ENCODE results near the gene MREG. TPM values are rescaled to one million over a fixed set of nuclear protein-coding genes. Genes with fewer than 3 reads are reported as not detected.

Gene MREG
- total and polyA plus RNA-seq, 4 donors = 0.87 to 3.1 (median 2.7) TPM

DNA sequence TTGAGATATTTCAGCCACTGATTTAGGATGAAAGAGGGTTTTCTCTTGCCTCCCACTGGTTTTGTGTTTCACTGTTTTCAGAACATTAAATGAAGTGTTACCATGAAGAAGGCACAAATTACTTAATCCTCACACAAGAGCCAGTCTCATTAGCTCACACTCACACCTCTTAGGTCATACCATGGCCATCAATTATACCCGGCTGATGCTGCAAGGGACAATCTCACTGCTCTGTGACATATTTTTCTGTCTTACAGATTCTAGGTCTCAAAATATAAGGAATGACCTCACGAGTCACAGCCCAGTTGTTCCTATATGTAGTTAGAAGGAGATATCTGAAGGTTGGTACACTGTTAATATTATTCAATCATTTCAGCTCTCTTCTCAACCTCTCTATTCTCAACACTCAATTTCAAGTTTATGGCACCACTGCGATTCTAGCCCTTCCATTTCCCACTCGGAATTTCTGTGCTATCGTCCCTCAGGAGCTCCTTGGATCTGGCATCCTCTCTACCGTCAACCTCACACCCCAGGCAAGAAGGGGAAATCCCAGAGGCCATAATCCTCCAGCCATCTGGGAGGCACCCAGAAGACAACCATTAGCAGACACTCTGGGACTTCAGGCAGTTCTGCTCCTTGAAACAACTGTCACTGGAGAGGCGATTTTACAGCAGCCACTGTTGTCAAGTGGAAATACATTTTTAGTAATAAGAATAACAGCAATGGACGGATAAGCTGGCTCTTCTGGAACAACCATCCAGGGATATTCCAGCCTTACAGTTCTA is 101.9 kb downstream of the MREG start:
- WGBS = 91% methylated on average over 8 of the region's 8 CpGs
- no peak for DNase-seq (ENCODE audit: low spot score)
- no peaks in the 10 kb centered on the region for H3K4me1 ChIP-seq (ENCODE audit: control insufficient read depth in 4 of 4, insufficient read depth in 4 of 4, low read length in 3 of 4)
- H3K27me3 ChIP-seq (ENCODE audit: control insufficient read depth in 4 of 4, insufficient read depth in 4 of 4, low read length in 3 of 4) = no peaks in the 10 kb centered on the region
- H3K36me3 ChIP-seq (ENCODE audit: control insufficient read depth in 4 of 4, insufficient read depth in 3 of 4, low read depth in 1 of 4, low read length in 3 of 4) = no peaks in the 10 kb centered on the region
- TF ChIP-seq JUND (IDR thresholded peaks at IDR 0.05) (no peak), SP1 (IDR thresholded peaks at IDR 0.05) (no peak), HNF4A (conservative IDR thresholded peaks at IDR 0.05) (no peak)
- TF ChIP-seq, protein P1, sequence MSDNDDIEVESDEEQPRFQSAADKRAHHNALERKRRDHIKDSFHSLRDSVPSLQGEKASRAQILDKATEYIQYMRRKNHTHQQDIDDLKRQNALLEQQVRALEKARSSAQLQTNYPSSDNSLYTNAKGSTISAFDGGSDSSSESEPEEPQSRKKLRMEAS (IDR thresholded peaks at IDR 0.05) = no peak
- TF ChIP-seq, protein P2, sequence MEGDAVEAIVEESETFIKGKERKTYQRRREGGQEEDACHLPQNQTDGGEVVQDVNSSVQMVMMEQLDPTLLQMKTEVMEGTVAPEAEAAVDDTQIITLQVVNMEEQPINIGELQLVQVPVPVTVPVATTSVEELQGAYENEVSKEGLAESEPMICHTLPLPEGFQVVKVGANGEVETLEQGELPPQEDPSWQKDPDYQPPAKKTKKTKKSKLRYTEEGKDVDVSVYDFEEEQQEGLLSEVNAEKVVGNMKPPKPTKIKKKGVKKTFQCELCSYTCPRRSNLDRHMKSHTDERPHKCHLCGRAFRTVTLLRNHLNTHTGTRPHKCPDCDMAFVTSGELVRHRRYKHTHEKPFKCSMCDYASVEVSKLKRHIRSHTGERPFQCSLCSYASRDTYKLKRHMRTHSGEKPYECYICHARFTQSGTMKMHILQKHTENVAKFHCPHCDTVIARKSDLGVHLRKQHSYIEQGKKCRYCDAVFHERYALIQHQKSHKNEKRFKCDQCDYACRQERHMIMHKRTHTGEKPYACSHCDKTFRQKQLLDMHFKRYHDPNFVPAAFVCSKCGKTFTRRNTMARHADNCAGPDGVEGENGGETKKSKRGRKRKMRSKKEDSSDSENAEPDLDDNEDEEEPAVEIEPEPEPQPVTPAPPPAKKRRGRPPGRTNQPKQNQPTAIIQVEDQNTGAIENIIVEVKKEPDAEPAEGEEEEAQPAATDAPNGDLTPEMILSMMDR (IDR thresholded peaks at IDR 0.05; ENCODE audit: low read depth, low read length, missing input control) = no peak
- no peaks in the 10 kb centered on the region for H3K9me3 ChIP-seq (ENCODE audit: control insufficient read depth in 4 of 4, low read length in 3 of 4)
- H3K9ac ChIP-seq (ENCODE audit: low read depth in 1 of 2, low read length in 2 of 2) = no peak overlapping the region
- no peak overlapping the region for H3K4me3 ChIP-seq (ENCODE audit: low read depth in 1 of 3, low read length in 3 of 3)
- no peak overlapping the region for H3K27ac ChIP-seq (ENCODE audit: low read depth in 1 of 2, low read length in 2 of 2)

DNA sequence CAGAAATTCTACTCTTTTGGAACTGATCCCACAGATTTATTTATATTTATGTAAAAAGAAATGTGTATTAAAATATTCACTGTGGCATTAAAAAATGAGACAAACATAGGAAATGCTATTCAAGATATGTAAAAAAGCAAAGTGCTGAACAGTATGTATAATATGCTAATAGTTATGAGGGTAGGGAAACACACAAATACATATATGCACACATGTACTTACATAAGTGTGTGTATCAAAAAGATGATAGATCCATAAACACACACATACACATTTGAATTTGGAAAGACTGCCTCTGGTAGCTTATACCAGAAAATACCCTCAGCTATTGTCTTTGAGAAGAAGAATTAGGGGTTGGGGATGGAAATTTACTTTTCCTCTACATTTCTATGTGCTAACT is 103.2 kb downstream of the MREG start:
- no peaks in the 10 kb centered on the region for H3K36me3 ChIP-seq (ENCODE audit: control insufficient read depth in 4 of 4, insufficient read depth in 3 of 4, low read depth in 1 of 4, low read length in 3 of 4)
- no peak for DNase-seq (ENCODE audit: low spot score)
- H3K9ac ChIP-seq (ENCODE audit: low read depth in 1 of 2, low read length in 2 of 2) = no peak overlapping the region
- H3K9me3 ChIP-seq (ENCODE audit: control insufficient read depth in 4 of 4, low read length in 3 of 4) = no peaks in the 10 kb centered on the region
- H3K4me3 ChIP-seq (ENCODE audit: low read depth in 1 of 3, low read length in 3 of 3) = no peak overlapping the region
- no peaks in the 10 kb centered on the region for H3K27me3 ChIP-seq (ENCODE audit: control insufficient read depth in 4 of 4, insufficient read depth in 4 of 4, low read length in 3 of 4)
- H3K4me1 ChIP-seq (ENCODE audit: control insufficient read depth in 4 of 4, insufficient read depth in 4 of 4, low read length in 3 of 4) = no peaks in the 10 kb centered on the region
- no peak overlapping the region for H3K27ac ChIP-seq (ENCODE audit: low read depth in 1 of 2, low read length in 2 of 2)
- no peak for TF ChIP-seq GABPA (IDR thresholded peaks at IDR 0.05 in 1 of 2, conservative IDR thresholded peaks at IDR 0.05 in 1 of 2)
- no peak for TF ChIP-seq JUND (IDR thresholded peaks at IDR 0.05)
- TF ChIP-seq NR2F2 (IDR thresholded peaks at IDR 0.05) = no peak
- TF ChIP-seq SP1 (IDR thresholded peaks at IDR 0.05) = no peak
- no peak for TF ChIP-seq RXRA (IDR thresholded peaks at IDR 0.05)
- TF ChIP-seq, protein P1 (IDR thresholded peaks at IDR 0.05) = no peak
- TF ChIP-seq YY1 (IDR thresholded peaks at IDR 0.05) = no peak
- TF ChIP-seq, protein P3, sequence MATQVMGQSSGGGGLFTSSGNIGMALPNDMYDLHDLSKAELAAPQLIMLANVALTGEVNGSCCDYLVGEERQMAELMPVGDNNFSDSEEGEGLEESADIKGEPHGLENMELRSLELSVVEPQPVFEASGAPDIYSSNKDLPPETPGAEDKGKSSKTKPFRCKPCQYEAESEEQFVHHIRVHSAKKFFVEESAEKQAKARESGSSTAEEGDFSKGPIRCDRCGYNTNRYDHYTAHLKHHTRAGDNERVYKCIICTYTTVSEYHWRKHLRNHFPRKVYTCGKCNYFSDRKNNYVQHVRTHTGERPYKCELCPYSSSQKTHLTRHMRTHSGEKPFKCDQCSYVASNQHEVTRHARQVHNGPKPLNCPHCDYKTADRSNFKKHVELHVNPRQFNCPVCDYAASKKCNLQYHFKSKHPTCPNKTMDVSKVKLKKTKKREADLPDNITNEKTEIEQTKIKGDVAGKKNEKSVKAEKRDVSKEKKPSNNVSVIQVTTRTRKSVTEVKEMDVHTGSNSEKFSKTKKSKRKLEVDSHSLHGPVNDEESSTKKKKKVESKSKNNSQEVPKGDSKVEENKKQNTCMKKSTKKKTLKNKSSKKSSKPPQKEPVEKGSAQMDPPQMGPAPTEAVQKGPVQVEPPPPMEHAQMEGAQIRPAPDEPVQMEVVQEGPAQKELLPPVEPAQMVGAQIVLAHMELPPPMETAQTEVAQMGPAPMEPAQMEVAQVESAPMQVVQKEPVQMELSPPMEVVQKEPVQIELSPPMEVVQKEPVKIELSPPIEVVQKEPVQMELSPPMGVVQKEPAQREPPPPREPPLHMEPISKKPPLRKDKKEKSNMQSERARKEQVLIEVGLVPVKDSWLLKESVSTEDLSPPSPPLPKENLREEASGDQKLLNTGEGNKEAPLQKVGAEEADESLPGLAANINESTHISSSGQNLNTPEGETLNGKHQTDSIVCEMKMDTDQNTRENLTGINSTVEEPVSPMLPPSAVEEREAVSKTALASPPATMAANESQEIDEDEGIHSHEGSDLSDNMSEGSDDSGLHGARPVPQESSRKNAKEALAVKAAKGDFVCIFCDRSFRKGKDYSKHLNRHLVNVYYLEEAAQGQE (IDR thresholded peaks at IDR 0.05) = no peak
- TF ChIP-seq, protein P4, sequence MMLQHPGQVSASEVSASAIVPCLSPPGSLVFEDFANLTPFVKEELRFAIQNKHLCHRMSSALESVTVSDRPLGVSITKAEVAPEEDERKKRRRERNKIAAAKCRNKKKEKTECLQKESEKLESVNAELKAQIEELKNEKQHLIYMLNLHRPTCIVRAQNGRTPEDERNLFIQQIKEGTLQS (IDR thresholded peaks at IDR 0.05) = no peak
- TF ChIP-seq, protein P2 (IDR thresholded peaks at IDR 0.05; ENCODE audit: low read depth, low read length, missing input control) = no peak
- TF ChIP-seq FOXA1 (IDR thresholded peaks at IDR 0.05) = no peak
- no peak for TF ChIP-seq HNF4G (IDR thresholded peaks at IDR 0.05)
- TF ChIP-seq EGR1 (IDR thresholded peaks at IDR 0.05; ENCODE audit: low read depth in 2 of 2) = no peak
- no peak for TF ChIP-seq TAF1 (conservative IDR thresholded peaks at IDR 0.05)
- no peak for TF ChIP-seq HNF4A (conservative IDR thresholded peaks at IDR 0.05)
- TF ChIP-seq, protein P5, sequence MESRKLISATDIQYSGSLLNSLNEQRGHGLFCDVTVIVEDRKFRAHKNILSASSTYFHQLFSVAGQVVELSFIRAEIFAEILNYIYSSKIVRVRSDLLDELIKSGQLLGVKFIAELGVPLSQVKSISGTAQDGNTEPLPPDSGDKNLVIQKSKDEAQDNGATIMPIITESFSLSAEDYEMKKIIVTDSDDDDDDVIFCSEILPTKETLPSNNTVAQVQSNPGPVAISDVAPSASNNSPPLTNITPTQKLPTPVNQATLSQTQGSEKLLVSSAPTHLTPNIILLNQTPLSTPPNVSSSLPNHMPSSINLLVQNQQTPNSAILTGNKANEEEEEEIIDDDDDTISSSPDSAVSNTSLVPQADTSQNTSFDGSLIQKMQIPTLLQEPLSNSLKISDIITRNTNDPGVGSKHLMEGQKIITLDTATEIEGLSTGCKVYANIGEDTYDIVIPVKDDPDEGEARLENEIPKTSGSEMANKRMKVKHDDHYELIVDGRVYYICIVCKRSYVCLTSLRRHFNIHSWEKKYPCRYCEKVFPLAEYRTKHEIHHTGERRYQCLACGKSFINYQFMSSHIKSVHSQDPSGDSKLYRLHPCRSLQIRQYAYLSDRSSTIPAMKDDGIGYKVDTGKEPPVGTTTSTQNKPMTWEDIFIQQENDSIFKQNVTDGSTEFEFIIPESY (IDR thresholded peaks at IDR 0.05) = no peak
- no peak for TF ChIP-seq FOXA2 (IDR thresholded peaks at IDR 0.05)
- TF ChIP-seq RAD21 (IDR thresholded peaks at IDR 0.05) = no peak

All from liver (tissue), 9 donors.